Measurements from ENCODE around the gene LRP2.

LRP2 gene

GRCh38 chr2:169237286-169237685 lies 125.0 kb downstream of the LRP2 start:
- DNase-seq (ENCODE audit: low spot score), result no peak

GRCh38 chr2:169232551-169233154 lies 129.7 kb downstream of the LRP2 start:
- DNase-seq (ENCODE audit: low spot score), result no peak

- DNase-seq (ENCODE audit: low spot score), result no peak
Observed at GRCh38 chr2:169230204-169230603, 132.1 kb downstream of the LRP2 start.

- no peak for DNase-seq (ENCODE audit: low spot score)
Observed at GRCh38 chr2:169229590-169229989, 132.7 kb downstream of the LRP2 start.

GRCh38 chr2:169225906-169226305 lies 136.4 kb downstream of the LRP2 start:
- DNase-seq (ENCODE audit: low spot score), result no peak

GRCh38 chr2:169225233-169225750 lies 137.0 kb downstream of the LRP2 start:
- DNase-seq (ENCODE audit: low spot score), result no peak

- DNase-seq (ENCODE audit: low spot score), result no peak
Observed at GRCh38 chr2:169222665-169223064, 139.7 kb downstream of the LRP2 start.

- no peak for DNase-seq (ENCODE audit: low spot score)
Observed at GRCh38 chr2:169221745-169222369, 140.5 kb downstream of the LRP2 start.

GRCh38 chr2:169210917-169211316 lies 151.4 kb downstream of the LRP2 start:
- DNase-seq (ENCODE audit: low spot score), result no peak

GRCh38 chr2:169208026-169208425 lies 154.3 kb downstream of the LRP2 start:
- no peak for DNase-seq (ENCODE audit: low spot score)

- no peak for DNase-seq (ENCODE audit: low spot score)
Observed at GRCh38 chr2:169205176-169205575, 157.2 kb downstream of the LRP2 start.

- DNase-seq (ENCODE audit: low spot score), result no peak
Observed at GRCh38 chr2:169203952-169204351, 158.4 kb downstream of the LRP2 start.

GRCh38 chr2:169200756-169201155 lies 161.6 kb downstream of the LRP2 start:
- DNase-seq (ENCODE audit: low spot score), result no peak

- DNase-seq (ENCODE audit: low spot score), result no peak
Observed at GRCh38 chr2:169193618-169194017, 168.7 kb downstream of the LRP2 start.

- DNase-seq (ENCODE audit: low spot score), result no peak
Observed at GRCh38 chr2:169190197-169190775, 172.0 kb downstream of the LRP2 start.

GRCh38 chr2:169189132-169189531 lies 173.2 kb downstream of the LRP2 start:
- DNase-seq (ENCODE audit: low spot score), result no peak

GRCh38 chr2:169185711-169186110 lies 176.6 kb downstream of the LRP2 start:
- DNase-seq (ENCODE audit: low spot score), result no peak

- DNase-seq (ENCODE audit: low spot score), result no peak
Observed at GRCh38 chr2:169184074-169184473, 178.3 kb downstream of the LRP2 start.

- no peak for DNase-seq (ENCODE audit: low spot score)
Observed at GRCh38 chr2:169182573-169182972, 179.8 kb downstream of the LRP2 start.

- no peak for DNase-seq (ENCODE audit: low spot score)
Observed at GRCh38 chr2:169178804-169179390, 183.4 kb downstream of the LRP2 start.

GRCh38 chr2:169178364-169178763 lies 184.0 kb downstream of the LRP2 start:
- no peak for DNase-seq (ENCODE audit: low spot score)

GRCh38 chr2:169175112-169175511 lies 187.2 kb downstream of the LRP2 start:
- no peak for DNase-seq (ENCODE audit: low spot score)

GRCh38 chr2:169173876-169174275 lies 188.5 kb downstream of the LRP2 start:
- no peak for DNase-seq (ENCODE audit: low spot score)

Data from hepatic stellate cell (primary cell).